HG03175 (cell line): ENCODE measurements around the gene ANKRD10.
"Not testable (repeated sequence)": the region's sequence is repeated elsewhere in the genome, so short reads cannot be mapped to it uniquely, and the experiment has no call there.

ENCODE experiments used
- ATAC-seq: cut with Tn5 transposase; IDR thresholded peaks from one replicate; pipeline ENCODE4 v1.9.1; 2021; ENCODE audit warnings: mild to moderate bottlenecking, moderate library complexity; ENCODE audit not compliant: unreplicated experiment

Gene ANKRD10

DNA sequence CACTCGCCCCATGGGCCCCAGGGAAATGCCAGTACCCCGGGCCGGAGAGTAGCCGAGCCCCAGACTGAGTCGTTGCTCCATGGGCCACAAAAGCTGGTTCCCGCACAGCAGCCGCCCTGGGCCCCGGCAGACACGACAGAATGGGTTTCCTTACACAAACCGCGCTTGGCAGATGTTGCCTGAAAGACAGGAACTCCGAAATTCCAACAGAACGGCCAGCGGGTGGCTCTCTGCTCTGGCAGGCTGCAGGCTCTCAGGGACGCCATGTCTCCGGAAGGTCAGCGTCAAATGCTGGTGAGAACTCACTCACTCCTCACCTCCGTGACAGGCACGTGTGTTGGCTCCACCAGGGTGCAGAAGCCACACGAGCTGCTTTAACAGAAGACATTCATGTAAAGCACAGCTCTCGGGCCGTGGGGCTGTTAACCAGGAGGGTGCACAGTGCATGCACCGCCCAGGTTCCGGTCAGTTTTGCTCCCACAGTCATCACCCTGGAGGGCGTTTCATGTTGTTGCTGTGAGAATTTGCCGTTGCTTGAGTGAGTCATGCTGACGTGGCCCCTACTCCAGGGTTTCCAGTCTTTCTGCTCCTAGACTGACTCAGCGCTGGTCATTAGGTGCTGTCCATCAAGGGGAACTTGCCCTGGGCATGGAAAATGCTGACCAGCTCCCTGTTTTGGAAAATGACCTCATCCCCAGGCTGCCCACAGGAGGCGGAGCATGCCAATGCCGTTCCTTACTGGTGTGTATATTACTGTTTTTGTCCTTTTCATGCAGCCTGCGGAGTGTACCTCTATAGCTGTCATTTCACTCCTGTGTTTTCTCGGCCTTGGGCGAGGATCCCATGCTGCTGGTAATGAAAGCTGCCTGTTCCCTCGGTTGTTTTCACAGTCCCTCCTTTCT is 44.8 kb downstream of the ANKRD10 start:
- ATAC-seq, result no peak

GRCh38 chr13:110869231-110869804 is 45.6 kb downstream of the ANKRD10 start:
- ATAC-seq, result no peak

DNA sequence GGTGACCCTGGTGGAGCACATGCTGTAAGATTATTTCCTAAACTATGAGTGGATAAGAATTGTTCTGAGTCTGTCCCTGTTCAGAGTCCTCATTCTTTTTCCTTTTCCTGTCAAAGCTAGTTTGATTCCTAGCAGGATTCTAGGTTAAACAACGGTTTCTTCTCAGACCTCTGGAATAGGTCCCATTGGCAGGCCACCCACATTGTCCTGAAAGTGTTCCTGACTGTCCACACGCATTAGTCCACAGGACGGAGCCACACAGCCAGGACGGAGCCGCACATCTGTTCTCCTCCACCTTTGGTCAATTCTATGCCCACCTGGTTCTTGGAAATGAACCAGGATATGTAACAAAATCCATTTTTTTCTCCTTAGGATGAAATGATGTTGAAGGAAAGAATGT is 46.1 kb downstream of the ANKRD10 start:
- ATAC-seq, result no peak

DNA sequence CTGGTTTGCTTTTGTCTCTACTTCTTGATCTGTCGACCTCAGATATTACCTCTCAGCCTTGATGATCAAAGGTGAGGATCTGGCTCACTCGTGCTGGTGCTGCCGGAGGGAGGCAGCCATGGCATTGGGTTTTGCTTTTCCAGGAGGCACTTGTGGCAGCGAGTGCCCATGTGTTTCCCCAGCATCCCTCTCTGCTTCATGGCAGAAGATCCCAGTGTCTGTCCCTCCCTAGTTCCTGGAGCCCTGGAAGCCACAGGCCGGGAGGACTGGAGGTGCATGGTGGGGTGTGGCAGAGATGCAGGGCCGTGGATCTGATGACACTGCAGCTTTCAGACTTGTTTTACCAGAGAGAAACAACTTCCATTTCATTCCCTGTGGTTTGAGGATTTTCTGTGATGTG is 47.5 kb downstream of the ANKRD10 start:
- no peak for ATAC-seq

DNA sequence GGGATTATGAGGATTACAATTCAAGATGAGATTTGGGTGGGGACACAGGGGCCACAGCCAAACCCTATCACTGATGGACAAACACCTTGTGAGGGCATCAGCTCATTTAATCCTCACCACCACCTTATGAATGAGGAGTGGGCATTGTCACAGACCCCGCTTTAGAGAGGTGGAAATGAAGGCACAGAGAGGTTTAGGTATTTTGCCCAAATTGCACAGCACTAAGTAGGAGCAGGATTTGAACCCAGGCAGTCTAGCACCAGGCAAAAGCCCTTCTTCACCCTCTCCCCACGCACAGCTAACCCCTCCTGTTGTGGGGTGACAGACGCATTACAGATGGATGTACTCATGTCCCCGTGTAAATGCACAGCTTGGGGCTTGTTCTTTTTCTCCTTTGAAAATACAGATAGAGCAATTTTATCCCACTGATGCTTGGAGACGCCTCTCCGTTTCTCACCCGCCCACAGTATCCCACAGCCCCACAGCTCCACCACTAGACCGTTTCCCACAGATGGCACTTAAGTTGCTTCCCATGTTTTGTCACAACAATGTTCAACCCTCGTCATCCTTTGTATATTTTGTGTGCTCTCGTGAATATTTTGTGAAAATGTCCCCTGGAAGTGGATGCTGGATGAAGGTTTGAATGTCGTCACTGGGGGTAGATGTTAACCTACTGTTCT is 48.2 kb downstream of the ANKRD10 start:
- no peak for ATAC-seq

DNA sequence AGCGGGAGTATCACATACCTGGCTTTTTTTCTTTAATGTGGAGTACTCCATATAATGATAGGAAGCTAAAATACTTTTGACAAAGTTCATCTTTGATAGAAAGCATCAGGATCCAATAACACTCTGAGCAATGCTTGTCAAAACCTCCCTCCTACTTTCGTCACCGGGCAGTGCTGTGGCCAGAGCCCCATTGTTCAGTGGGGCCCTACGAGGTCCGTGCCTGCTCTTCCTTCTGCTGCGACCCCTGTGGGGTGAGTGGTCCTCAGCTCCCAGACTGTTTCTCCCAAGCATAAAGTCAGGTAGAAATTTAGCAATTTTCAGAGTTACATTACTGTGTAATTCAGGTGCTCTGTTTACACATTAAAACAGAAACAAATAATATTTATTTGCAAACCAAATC is 51.2 kb downstream of the ANKRD10 start:
- no peak for ATAC-seq

- ATAC-seq, result no peak
Observed at GRCh38 chr13:110860983-110861382, 53.9 kb downstream of the ANKRD10 start.

- ATAC-seq, result no peak
Observed at GRCh38 chr13:110856942-110857835, 57.7 kb downstream of the ANKRD10 start.

DNA sequence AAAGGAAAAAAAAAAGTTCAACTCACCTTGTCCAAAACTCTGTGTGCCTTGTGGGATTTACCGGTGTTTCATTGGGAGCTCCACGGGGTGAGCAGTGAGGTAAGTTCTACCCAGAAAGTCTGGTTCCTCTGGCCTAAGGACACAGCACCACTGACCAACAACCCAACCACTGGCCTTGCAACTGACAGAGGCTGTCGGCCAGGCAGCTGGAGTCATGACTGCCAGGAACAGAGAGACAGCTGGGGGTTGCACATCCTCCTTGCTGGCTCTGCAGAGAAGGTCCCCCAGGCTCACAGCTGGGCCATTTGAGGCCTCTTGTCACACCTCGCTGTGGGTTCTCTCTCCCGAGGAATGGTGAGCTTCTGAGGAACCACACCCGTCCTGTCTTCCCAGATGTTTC is 59.5 kb downstream of the ANKRD10 start:
- ATAC-seq, result no peak

DNA sequence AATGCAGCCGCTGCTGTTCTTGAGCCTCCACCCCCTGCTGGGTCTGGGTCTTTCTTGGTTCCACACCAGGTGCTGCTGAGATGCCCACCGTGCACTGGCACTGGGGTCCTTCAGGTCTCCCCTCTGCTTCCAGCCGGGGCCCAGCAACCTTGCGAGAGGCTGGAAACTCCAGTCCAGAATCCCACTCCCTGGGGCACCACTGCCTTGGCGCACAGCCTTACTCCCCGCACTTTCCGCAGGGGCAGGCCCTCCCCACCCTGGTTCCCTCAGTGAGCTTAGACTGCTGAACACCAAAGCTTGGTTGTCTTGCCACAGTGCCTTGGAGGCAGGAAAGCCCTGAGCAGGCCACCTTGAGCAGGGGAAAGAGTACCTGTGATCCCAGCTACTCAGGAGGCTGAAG is 60.0 kb downstream of the ANKRD10 start:
- ATAC-seq, result no peak

DNA sequence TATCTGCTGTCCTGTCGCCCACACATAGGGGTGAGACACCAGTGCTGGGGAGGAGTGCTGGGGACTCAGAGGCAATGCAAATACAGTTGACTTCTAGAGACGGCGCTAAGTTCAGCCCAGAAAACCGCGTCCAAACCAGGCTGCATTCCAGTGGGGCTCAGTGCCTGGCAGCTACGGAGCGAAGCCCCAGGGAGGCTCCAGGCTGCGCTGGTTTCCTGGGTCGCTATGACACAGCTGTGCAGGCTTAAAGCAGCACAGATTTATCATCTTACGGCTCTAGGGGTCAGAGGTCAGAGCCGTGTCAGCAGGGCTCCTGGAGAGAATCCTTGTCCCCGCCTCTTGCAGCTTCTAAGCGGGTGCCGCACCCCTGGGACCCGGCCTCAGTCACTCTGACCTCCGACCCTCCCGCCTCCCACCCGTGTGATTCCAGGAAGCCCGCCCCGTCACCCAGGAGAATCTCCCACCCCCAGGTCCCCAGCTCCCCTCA is 61.6 kb downstream of the ANKRD10 start:
- no peak for ATAC-seq

- ATAC-seq, result no peak
Observed at GRCh38 chr13:110850840-110851239, 64.0 kb downstream of the ANKRD10 start.

- no peak for ATAC-seq
Observed at GRCh38 chr13:110850006-110850405, 64.9 kb downstream of the ANKRD10 start.

GRCh38 chr13:110845520-110845919 is 69.3 kb downstream of the ANKRD10 start:
- ATAC-seq, result no peak

DNA sequence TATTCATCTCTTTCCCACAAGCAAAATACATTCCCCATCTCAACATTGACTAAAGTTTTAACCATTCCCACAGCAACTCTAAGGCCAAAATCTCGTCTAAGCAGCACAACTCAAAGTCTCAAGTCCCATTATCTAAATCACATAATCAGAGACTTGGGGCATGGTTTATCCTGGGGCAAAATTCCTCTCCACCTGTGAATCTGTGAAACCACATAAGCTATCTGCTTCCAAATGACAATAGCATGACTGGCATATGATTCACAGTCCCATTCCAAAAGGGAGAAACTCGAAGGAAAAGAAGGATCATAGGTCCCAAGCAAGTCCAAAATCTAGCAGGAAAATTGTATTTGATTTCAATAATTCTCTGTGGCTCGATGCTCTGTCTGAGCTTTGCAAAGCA is 73.0 kb downstream of the ANKRD10 start:
- ATAC-seq, result no peak

DNA sequence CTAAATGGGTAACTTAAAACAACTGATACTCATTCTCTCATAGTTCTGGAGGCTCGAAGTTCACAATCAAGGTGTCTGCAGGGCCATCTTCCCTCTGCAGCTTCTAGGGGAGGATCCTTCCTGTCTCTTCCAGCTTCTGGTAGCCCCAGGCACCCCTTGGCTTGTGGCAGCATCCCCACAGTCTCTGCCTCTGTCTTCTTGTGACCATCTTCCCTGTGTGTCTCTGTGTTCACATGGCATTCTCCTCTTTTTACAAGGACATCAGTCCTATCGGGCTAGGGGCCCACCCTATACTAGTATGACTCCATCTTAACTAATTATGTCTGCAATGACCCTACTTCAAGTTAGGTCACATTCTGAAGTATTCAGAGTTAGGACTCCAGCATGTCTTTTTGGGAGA is 73.5 kb downstream of the ANKRD10 start:
- ATAC-seq, result no peak

DNA sequence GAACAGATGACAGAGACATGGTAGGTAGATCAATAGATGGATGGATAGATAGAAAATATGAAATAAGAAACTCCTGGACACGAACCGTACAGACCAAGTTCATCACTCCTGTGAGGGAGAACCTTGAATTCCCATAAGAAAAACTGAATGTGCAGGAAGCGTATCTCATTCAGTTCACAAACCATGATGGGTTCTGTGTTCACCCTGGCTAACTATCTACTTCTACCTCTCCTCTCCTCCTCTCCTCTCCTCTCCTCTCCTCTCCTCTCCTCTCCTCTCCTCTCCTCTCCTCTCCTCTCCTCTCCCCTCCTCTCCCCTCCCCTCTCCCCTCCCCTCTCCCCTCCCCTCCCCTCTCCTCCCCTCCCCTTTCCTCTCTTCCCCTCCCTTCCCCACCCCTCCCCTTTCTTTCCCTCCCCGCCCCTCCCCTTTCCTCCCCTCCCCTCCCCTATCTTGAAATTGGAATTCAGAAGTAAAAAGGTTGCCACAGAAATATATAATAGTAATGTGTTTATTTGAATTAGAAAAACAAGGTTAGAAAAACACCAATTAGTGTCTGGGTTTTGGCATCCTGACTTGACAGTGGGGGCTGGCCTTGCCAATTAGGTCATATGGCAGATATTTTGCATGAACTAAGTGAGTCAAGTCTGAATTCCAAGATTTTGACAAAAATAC is 75.9 kb downstream of the ANKRD10 start:
- ATAC-seq, result no peak

DNA sequence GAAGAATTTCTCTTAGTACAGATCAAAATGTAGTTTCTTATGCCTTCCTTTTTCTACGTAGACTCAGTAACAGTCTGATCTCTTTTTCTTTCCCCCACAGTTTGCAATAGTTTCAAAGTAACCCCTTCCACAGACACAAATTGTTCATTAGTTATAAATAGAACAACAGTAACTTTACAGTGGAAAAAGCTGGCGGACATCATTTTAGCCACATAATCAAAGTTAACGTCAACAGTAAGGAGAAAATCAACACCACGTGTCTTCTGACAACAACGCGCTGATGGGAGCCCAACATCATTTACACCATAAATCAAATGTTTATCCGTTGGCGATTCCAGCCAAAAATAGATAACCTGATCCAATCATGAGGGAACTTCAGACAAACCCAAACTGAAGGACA is 76.8 kb downstream of the ANKRD10 start:
- no peak for ATAC-seq

GRCh38 chr13:110837397-110838061 is 77.3 kb downstream of the ANKRD10 start:
- ATAC-seq, result not testable (repeated sequence)

GRCh38 chr13:110836605-110836903 is 78.3 kb downstream of the ANKRD10 start:
- ATAC-seq, result no peak
